OCI-M2 (cell line): ENCODE measurements around the gene RCOR2.

Source experiments
- DNase-seq: peaks from one replicate; lab custom pipeline; 2025; ENCODE audit not compliant: unreplicated experiment; lab: John Stamatoyannopoulos, UW

Gene RCOR2

GRCh38 chr11:63923319-63923718 lies 6.4 kb upstream of the RCOR2 start:
- DNase-seq: no peak

GRCh38 chr11:63922673-63923192 lies 5.8 kb upstream of the RCOR2 start:
- DNase-seq: no peak

GRCh38 chr11:63920939-63921417 lies 4.0 kb upstream of the RCOR2 start:
- no peak for DNase-seq

GRCh38 chr11:63920126-63920938 lies 3.4 kb upstream of the RCOR2 start:
- DNase-seq: no peak

- DNase-seq: no peak
Measured at GRCh38 chr11:63919267-63920125, 2.5 kb upstream of the RCOR2 start.

GRCh38 chr11:63918507-63919191 lies 1.7 kb upstream of the RCOR2 start:
- DNase-seq: no peak

- no peak for DNase-seq
Measured at GRCh38 chr11:63917692-63918506, 935 bp upstream of the RCOR2 start.

GRCh38 chr11:63915961-63916836 lies 765 bp downstream of the RCOR2 start:
- DNase-seq: no peak

GRCh38 chr11:63914896-63915691 lies 1.9 kb downstream of the RCOR2 start:
- DNase-seq: no peak

GRCh38 chr11:63913866-63914830 lies 2.8 kb downstream of the RCOR2 start:
- DNase-seq: no peak

GRCh38 chr11:63912678-63913077 lies 4.3 kb downstream of the RCOR2 start:
- DNase-seq: no peak

GRCh38 chr11:63911876-63912275 lies 5.1 kb downstream of the RCOR2 start:
- no peak for DNase-seq

- no peak for DNase-seq
Measured at GRCh38 chr11:63911440-63911839, 5.5 kb downstream of the RCOR2 start.

GRCh38 chr11:63910675-63911074 lies 6.3 kb downstream of the RCOR2 start:
- DNase-seq: no peak

GRCh38 chr11:63909591-63910506 lies 7.1 kb downstream of the RCOR2 start:
- DNase-seq: no peak

GRCh38 chr11:63908631-63909401 lies 8.1 kb downstream of the RCOR2 start:
- no peak for DNase-seq
